Right lobe of liver (tissue), 4 donors: ENCODE measurements around the gene OLFM3.

Source experiments
- POLR2A ChIP-seq: fragments of 450-650 bp; IDR thresholded peaks from one replicate; pipeline ENCODE4 v1.6.1; 2017; ENCODE audit warnings: antibody characterized with exemption, mild to moderate bottlenecking
- TF ChIP-seq, protein P1 (sequence below), 4 donors: fragments of 200-600 bp in 3 of 4; fragments of 450-650 bp in 1 of 4; IDR thresholded peaks; one replicate each; pipeline versions ENCODE4 v1.5.1 to v1.8.0; 2016 to 2022; ENCODE audit warnings: antibody characterized with exemption in 4 of 4, mild to moderate bottlenecking in 2 of 4
- donor health status: DM: no; HTN: no; CAD: no.
- donor health status: DM: no; HTN: no; CAD: no.
- donor health status: DM: no; HTN: yes; CAD: no.

DNA sequence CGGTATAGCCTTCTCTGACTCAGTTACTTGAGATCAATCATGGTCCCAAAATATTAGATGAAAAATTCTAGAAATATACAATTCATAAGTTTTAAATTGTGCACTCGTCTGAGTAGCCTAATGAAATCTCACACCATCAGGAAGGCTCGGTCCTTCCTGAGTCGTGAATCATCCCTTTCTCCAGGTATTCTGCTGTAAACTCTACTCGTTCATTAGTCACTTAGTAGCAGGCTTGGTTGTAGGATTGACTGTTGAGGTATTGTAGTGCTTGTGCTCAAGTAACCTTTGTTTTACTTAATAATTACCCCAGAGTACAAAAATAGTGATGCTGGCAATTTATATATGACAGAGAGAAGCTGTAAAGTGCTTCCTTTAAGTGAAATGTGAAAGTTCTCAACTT is 238.7 kb downstream of the OLFM3 start:
- no peak for TF ChIP-seq POLR2A
- TF ChIP-seq, protein P1, sequence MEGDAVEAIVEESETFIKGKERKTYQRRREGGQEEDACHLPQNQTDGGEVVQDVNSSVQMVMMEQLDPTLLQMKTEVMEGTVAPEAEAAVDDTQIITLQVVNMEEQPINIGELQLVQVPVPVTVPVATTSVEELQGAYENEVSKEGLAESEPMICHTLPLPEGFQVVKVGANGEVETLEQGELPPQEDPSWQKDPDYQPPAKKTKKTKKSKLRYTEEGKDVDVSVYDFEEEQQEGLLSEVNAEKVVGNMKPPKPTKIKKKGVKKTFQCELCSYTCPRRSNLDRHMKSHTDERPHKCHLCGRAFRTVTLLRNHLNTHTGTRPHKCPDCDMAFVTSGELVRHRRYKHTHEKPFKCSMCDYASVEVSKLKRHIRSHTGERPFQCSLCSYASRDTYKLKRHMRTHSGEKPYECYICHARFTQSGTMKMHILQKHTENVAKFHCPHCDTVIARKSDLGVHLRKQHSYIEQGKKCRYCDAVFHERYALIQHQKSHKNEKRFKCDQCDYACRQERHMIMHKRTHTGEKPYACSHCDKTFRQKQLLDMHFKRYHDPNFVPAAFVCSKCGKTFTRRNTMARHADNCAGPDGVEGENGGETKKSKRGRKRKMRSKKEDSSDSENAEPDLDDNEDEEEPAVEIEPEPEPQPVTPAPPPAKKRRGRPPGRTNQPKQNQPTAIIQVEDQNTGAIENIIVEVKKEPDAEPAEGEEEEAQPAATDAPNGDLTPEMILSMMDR (IDR thresholded peaks at IDR 0.05) = no peak
